GM21367 (cell line): ENCODE data around the gene PITRM1.

ENCODE experiments used
- ATAC-seq: cut with Tn5 transposase; IDR thresholded peaks from one replicate; pipeline ENCODE4 v1.9.1; 2021; ENCODE audit not compliant: unreplicated experiment

Gene PITRM1

GRCh38 chr10:3103646-3104045 is 68.9 kb downstream of the PITRM1 start:
- ATAC-seq: no peak

- no peak for ATAC-seq
Measured at GRCh38 chr10:3102720-3103427, 69.7 kb downstream of the PITRM1 start.

DNA sequence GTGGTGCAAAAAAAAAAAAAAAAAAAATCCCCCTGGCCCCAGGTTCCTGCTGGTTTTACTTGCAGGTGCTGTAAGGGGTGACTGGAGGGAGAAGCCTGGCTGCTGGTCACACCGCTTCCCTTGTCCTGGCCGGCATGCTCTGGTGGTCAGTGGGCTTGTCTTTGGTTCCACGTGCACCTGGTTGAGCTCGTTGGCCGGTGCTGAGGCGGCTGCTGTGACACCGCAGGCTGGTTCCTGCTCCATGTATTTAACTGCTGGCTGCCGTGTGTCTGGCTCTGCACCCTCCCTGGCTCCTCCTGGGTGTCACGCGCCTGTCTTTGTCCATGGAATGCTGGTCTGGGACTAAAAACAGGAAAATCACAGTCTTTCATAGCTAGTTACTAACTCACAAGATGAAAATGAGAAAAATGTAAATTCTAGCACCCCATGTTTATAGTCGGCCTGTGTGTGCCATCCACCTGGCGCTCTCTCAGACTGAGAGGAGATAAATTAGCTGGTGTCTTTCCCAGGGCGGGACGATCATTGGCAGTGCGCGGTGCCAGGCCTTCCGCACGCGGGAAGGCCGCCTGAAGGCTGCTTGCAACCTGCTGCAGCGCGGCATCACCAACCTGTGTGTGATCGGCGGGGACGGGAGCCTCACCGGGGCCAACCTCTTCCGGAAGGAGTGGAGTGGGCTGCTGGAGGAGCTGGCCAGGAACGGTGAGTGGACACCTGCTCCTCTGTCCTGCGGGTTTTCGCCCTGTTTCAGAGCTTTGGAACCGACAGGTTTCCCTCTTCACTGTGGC is 71.5 kb downstream of the PITRM1 start:
- ATAC-seq: no peak

- no peak for ATAC-seq
Measured at GRCh38 chr10:3100093-3100792, 72.3 kb downstream of the PITRM1 start.

DNA sequence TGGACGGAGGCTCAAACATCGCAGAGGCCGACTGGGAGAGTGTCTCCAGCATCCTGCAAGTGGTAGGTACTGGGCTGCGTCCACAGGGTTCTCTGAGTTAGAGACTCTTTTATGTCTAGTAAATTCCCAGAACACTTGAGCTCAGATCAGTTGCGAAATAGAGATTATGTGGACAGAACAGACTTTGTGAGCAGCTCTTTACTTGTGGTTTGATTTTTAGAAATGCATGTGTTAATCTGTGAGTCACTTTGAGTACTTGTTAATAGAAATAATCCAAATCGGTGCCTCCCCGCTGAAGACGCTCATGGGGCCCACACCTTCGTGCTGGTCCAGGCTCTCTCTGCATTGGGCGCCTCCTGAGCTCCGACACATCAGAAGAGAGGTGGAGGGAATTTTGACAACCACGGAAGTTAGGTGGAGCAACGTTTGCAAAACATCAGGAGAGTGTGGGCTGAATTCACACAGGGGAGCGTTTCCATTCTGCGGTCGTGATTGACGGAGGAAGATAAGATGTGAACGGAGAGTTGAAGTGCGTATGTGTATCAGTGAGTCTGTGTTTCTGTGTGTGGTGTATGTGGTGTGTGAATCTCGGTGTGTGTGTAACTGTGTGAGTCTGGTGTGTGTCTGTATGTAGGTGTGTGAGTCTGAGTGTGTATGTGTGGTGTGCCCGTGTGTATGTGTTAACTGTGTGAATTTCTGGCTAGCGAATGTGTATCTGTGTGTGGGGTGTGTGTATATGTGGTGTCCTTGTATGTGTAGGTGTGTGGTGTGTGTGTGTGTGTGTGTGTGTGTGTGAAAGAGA is 73.1 kb downstream of the PITRM1 start:
- no peak for ATAC-seq

- no peak for ATAC-seq
Measured at GRCh38 chr10:3098689-3099088, 73.9 kb downstream of the PITRM1 start.

GRCh38 chr10:3097160-3097559 is 75.4 kb downstream of the PITRM1 start:
- ATAC-seq: no peak

- no peak for ATAC-seq
Measured at GRCh38 chr10:3096149-3096548, 76.4 kb downstream of the PITRM1 start.

DNA sequence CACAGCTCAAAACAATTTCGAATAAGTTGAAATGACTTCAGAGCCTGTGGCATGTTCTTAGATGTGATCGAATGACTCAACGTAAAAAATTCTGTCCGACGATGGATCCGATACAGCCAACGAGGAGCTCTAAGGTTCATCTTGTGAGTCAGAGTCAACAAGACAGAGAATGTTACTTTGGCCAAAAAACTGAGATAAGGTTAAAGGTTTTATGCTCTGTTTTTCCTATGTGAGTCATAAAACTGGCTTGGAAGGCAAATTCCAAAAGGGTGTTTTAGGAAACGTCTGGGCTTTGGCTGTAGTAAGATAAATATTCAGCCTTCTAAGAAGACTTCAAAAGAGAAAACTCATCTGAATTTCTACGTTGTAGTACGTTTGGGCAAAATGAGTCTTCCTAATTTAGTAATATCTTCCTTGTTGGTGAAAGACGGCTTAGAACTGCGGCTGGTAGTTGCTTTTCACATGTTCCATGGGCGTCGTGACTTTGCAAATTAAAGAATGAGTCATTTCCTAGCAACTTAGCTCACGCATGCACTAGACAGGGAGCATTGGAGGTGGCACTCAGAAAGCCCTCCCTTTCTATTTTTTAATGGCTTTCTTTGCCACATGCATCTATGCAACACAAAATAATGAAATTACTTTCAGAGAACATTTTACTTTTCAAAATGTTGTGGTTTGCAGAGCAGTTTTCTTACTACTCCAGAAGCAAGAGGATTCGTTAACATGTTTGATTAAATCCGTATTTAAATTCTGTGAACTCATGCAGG is 77.0 kb downstream of the PITRM1 start:
- peak; percentile 60 for ATAC-seq

GRCh38 chr10:3094609-3095036 is 78.0 kb downstream of the PITRM1 start:
- no peak for ATAC-seq

DNA sequence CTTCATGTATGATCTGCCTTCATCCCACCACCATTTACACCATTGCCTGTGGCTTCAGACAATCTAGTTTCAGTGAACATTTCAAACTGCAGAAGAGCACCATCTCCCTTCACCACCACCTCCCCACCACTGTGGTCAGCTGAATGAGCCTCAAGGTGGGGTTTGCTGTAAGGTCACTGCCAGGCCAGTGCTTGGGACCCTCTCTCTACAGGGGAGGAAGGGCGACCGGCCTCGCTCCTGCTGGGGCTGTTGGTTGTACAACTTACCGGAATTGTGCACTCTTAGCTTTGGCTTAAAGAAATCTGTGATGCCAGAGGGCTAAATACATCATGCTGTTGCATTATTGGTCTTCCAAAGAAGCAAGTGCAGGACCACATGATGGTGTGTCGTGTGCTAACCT is 78.6 kb downstream of the PITRM1 start:
- no peak for ATAC-seq

- no peak for ATAC-seq
Measured at GRCh38 chr10:3091921-3092320, 80.7 kb downstream of the PITRM1 start.

- no peak for ATAC-seq
Measured at GRCh38 chr10:3090914-3091787, 81.4 kb downstream of the PITRM1 start.

DNA sequence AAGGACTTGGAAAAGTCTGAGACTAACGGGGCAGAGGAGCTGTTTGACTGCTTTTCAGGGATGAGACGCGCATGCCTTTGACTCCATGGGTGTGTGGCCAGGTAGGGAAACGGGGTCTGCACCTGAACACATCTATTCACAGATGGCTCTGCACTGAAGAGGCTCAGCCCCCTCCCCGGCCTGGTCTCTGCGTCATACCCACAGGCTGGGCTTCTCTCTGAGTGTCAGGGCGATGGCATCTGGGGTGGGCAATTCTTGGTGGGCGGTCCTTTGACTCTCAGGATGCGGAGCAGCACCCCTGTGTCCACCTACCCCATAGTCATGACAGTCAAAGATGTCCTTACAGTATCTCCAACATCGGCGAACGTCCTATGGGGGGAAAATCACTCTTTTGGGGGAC is 82.2 kb downstream of the PITRM1 start:
- ATAC-seq: no peak
